ENCODE measurements around the gene KIR2DL3. TPM values are rescaled to one million over a fixed set of nuclear protein-coding genes. Genes with fewer than 3 reads are reported as not detected.
"Not testable (repeated sequence)": the region's sequence is repeated elsewhere in the genome, so short reads cannot be mapped to it uniquely, and the experiment has no call there.

The KIR2DL3 gene
- total and polyA plus RNA-seq, 4 donors, result not detected

- H3K9me3 ChIP-seq (ENCODE audit: control insufficient read depth, insufficient read depth, low read length), result no peaks in the 10 kb centered on the region
- 66% methylated on average over 6 of the region's 13 CpGs for WGBS (ENCODE audit: insufficient coverage)
- DNase-seq (ENCODE audit: low read depth in 4 of 6, low spot score in 6 of 6), result no peak
Observed at GRCh38 chr19:54739587-54740497, 1.5 kb downstream of the KIR2DL3 start.

DNA sequence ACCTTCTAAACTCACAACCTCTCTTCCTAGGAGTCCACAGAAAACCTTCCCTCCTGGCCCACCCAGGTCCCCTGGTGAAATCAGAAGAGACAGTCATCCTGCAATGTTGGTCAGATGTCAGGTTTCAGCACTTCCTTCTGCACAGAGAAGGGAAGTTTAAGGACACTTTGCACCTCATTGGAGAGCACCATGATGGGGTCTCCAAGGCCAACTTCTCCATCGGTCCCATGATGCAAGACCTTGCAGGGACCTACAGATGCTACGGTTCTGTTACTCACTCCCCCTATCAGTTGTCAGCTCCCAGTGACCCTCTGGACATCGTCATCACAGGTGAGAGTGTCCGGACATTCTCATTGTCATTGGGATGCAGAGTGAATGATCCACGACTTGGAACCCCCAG is 3.6 kb downstream of the KIR2DL3 start:
- H3K27ac ChIP-seq (ENCODE audit: low read depth, low read length); DNase-seq (ENCODE audit: low read depth in 4 of 6, low spot score in 6 of 6); H3K4me1 ChIP-seq (ENCODE audit: control insufficient read depth, insufficient read depth, low read length); H3K27me3 ChIP-seq (ENCODE audit: control insufficient read depth, insufficient read depth, low read length); H3K36me3 ChIP-seq (ENCODE audit: control insufficient read depth, insufficient read depth, low read length); H3K4me3 ChIP-seq (ENCODE audit: low read depth, low read length); H3K9me3 ChIP-seq (ENCODE audit: control insufficient read depth, insufficient read depth, low read length): not testable (repeated sequence)
- WGBS (ENCODE audit: insufficient coverage), result 72% methylated on average over 5 of the region's 5 CpGs

More at GRCh38 chr19:54739587-54740497, 1.5 kb downstream of the KIR2DL3 start:
- H3K27ac ChIP-seq (ENCODE audit: low read depth, low read length), result no peak overlapping the region
- no peaks in the 10 kb centered on the region for H3K27me3 ChIP-seq (ENCODE audit: control insufficient read depth, insufficient read depth, low read length)
- no peaks in the 10 kb centered on the region for H3K36me3 ChIP-seq (ENCODE audit: control insufficient read depth, insufficient read depth, low read length)
- no peak overlapping the region for H3K4me3 ChIP-seq (ENCODE audit: low read depth, low read length)
- no peaks in the 10 kb centered on the region for H3K4me1 ChIP-seq (ENCODE audit: control insufficient read depth, insufficient read depth, low read length)

DNA sequence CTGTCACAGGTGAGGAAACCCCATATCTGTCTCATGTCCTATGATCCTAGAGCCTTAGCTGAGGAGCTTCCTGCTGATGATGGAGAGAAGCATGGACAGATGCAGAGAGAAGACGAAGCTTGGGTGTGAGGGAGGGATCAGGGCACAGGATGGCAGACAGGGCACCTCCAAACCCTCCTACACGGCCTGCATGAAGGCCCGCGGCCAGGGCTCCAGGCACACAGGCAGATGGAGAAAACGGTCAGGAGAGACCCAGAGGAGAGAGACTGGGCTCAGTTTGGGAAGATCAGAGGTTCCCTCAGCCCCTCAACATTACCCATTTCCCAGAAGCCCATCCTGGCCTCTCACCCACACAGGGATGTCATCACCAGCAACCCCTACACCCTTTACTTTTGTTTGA is 5.8 kb downstream of the KIR2DL3 start:
- H3K4me1 ChIP-seq (ENCODE audit: control insufficient read depth, insufficient read depth, low read length); DNase-seq (ENCODE audit: low read depth in 4 of 6, low spot score in 6 of 6); H3K9me3 ChIP-seq (ENCODE audit: control insufficient read depth, insufficient read depth, low read length); H3K27ac ChIP-seq (ENCODE audit: low read depth, low read length); H3K27me3 ChIP-seq (ENCODE audit: control insufficient read depth, insufficient read depth, low read length); H3K4me3 ChIP-seq (ENCODE audit: low read depth, low read length); H3K36me3 ChIP-seq (ENCODE audit: control insufficient read depth, insufficient read depth, low read length): not testable (repeated sequence)
- no CpG with 5 or more reads among the region's 5 CpGs for WGBS (ENCODE audit: insufficient coverage)

DNA sequence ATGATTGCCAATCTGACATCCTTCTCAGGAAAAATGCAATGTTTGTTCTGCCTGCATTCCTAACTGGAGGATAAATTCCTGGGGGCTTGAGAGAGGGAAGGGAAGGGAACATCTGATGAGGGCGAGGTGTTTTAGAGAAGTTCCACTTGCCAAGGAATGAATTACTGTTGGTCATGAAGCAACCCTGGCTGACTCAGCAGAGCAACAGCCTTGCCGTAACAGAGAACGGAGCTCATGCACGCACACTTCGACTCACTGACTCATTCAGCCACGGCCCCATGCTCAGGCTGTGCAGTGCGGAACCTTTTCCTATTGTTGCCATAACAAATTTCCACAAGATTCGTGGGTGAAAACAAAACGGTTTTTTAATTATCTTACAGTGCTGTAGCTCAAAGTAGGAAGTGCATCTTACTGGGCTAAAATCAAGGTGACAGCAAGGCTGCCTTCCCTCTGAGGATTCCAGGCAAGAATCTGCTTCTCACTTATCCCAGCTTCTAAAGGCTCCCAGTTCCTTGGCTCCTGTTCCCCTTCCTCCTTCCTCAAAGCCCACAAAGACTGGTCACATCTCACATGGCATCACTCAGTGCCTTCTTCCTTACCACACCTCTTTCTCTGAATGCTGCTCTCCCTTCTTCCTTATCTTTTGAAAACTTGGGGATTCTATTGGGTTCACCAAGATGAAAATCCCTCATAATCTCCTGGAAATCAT is 9.5 kb downstream of the KIR2DL3 start:
- H3K27ac ChIP-seq (ENCODE audit: low read depth, low read length); H3K4me3 ChIP-seq (ENCODE audit: low read depth, low read length); H3K4me1 ChIP-seq (ENCODE audit: control insufficient read depth, insufficient read depth, low read length); H3K27me3 ChIP-seq (ENCODE audit: control insufficient read depth, insufficient read depth, low read length); DNase-seq (ENCODE audit: low read depth in 4 of 6, low spot score in 6 of 6); H3K36me3 ChIP-seq (ENCODE audit: control insufficient read depth, insufficient read depth, low read length); H3K9me3 ChIP-seq (ENCODE audit: control insufficient read depth, insufficient read depth, low read length): not testable (repeated sequence)
- WGBS (ENCODE audit: insufficient coverage), result 79% methylated on average over 6 of the region's 9 CpGs

- not testable (repeated sequence) for H3K4me3 ChIP-seq (ENCODE audit: low read depth, low read length); H3K9me3 ChIP-seq (ENCODE audit: control insufficient read depth, insufficient read depth, low read length); H3K36me3 ChIP-seq (ENCODE audit: control insufficient read depth, insufficient read depth, low read length); H3K4me1 ChIP-seq (ENCODE audit: control insufficient read depth, insufficient read depth, low read length); H3K27me3 ChIP-seq (ENCODE audit: control insufficient read depth, insufficient read depth, low read length); DNase-seq (ENCODE audit: low read depth in 4 of 6, low spot score in 6 of 6); H3K27ac ChIP-seq (ENCODE audit: low read depth, low read length)
- WGBS (ENCODE audit: insufficient coverage), result no CpG with 5 or more reads among the region's 6 CpGs
Observed at GRCh38 chr19:54750276-54750675, 12.0 kb downstream of the KIR2DL3 start.

GRCh38 chr19:54756204-54757110 is 18.1 kb downstream of the KIR2DL3 start:
- WGBS (ENCODE audit: insufficient coverage), result 71% methylated on average over 8 of the region's 12 CpGs
- not testable (repeated sequence) for H3K4me3 ChIP-seq (ENCODE audit: low read depth, low read length); H3K4me1 ChIP-seq (ENCODE audit: control insufficient read depth, insufficient read depth, low read length); H3K27ac ChIP-seq (ENCODE audit: low read depth, low read length); H3K27me3 ChIP-seq (ENCODE audit: control insufficient read depth, insufficient read depth, low read length); H3K36me3 ChIP-seq (ENCODE audit: control insufficient read depth, insufficient read depth, low read length); DNase-seq (ENCODE audit: low read depth in 4 of 6, low spot score in 6 of 6); H3K9me3 ChIP-seq (ENCODE audit: control insufficient read depth, insufficient read depth, low read length)

DNA sequence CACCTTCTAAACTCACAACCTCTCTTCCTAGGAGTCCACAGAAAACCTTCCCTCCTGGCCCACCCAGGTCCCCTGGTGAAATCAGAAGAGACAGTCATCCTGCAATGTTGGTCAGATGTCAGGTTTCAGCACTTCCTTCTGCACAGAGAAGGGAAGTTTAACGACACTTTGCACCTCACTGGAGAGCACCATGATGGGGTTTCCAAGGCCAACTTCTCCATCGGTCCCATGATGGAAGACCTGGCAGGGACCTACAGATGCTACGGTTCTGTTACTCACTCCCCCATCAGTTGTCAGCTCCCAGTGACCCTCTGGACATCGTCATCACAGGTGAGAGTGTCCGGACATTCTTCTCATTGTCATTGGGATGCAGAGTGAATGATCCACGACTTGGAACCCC is 20.3 kb downstream of the KIR2DL3 start:
- not testable (repeated sequence) for H3K36me3 ChIP-seq (ENCODE audit: control insufficient read depth, insufficient read depth, low read length); DNase-seq (ENCODE audit: low read depth in 4 of 6, low spot score in 6 of 6); H3K4me3 ChIP-seq (ENCODE audit: low read depth, low read length); H3K9me3 ChIP-seq (ENCODE audit: control insufficient read depth, insufficient read depth, low read length); H3K4me1 ChIP-seq (ENCODE audit: control insufficient read depth, insufficient read depth, low read length); H3K27me3 ChIP-seq (ENCODE audit: control insufficient read depth, insufficient read depth, low read length); H3K27ac ChIP-seq (ENCODE audit: low read depth, low read length)
- WGBS (ENCODE audit: insufficient coverage), result 57% methylated on average over 5 of the region's 6 CpGs

DNA sequence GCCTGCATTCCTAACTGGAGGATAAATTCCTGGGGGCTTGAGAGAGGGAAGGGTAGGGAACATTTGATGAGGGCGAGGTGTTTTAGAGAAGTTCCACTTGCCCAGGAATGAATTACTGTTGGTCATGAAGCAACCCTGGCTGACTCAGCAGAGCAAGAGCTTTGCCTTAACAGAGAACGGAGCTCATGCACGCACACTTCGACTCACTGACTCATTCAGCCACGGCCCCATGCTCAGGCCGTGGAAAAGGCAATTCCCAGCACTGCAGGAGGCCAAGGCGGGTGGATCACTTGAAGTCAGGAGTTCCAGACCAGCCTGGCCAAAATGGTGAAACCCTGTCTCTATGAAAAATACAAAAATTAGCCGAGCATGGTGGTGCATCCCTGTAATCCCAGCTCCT is 25.9 kb downstream of the KIR2DL3 start:
- WGBS (ENCODE audit: insufficient coverage), result 73% methylated on average over 6 of the region's 8 CpGs
- not testable (repeated sequence) for H3K4me3 ChIP-seq (ENCODE audit: low read depth, low read length)

DNA sequence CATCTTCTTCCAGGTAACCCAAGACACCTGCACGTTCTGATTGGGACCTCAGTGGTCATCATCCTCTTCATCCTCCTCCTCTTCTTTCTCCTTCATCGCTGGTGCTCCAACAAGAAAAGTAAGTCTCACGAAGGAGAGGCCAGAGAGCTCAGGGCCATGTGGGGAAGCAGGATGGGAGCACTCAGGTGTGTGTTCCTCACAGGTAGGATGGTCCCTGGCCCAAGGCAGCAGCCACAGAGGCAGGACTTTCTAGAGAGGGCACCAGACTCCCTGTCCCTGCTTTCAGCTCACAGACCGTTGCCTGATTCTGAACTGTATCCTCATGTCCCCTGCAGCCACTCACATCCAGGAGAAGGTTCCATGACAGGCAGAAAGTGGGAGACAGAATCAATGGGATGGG is 28.2 kb downstream of the KIR2DL3 start:
- not testable (repeated sequence) for H3K4me1 ChIP-seq (ENCODE audit: control insufficient read depth, insufficient read depth, low read length); H3K36me3 ChIP-seq (ENCODE audit: control insufficient read depth, insufficient read depth, low read length); DNase-seq (ENCODE audit: low read depth in 4 of 6, low spot score in 6 of 6); H3K4me3 ChIP-seq (ENCODE audit: low read depth, low read length); H3K9me3 ChIP-seq (ENCODE audit: control insufficient read depth, insufficient read depth, low read length); H3K27me3 ChIP-seq (ENCODE audit: control insufficient read depth, insufficient read depth, low read length); H3K27ac ChIP-seq (ENCODE audit: low read depth, low read length)
- WGBS (ENCODE audit: insufficient coverage), result no CpG with 5 or more reads among the region's 4 CpGs

More for the DNA sequence above, 25.9 kb downstream of the KIR2DL3 start:
- not testable (repeated sequence) for H3K36me3 ChIP-seq (ENCODE audit: control insufficient read depth, insufficient read depth, low read length); H3K27ac ChIP-seq (ENCODE audit: low read depth, low read length); H3K27me3 ChIP-seq (ENCODE audit: control insufficient read depth, insufficient read depth, low read length); DNase-seq (ENCODE audit: low read depth in 4 of 6, low spot score in 6 of 6); H3K9me3 ChIP-seq (ENCODE audit: control insufficient read depth, insufficient read depth, low read length); H3K4me1 ChIP-seq (ENCODE audit: control insufficient read depth, insufficient read depth, low read length)
